ENCODE results near the gene CLN3. TPM values are rescaled to one million over a fixed set of nuclear protein-coding genes. Genes with fewer than 3 reads are reported as not detected.

CLN3 gene
- total and polyA plus RNA-seq, 9 of the 15 experiments (the other 6 are each of a cell fraction or from before 2014, with no cell fraction given) = 2.5 to 27.1 (median 11.6) TPM

DNA sequence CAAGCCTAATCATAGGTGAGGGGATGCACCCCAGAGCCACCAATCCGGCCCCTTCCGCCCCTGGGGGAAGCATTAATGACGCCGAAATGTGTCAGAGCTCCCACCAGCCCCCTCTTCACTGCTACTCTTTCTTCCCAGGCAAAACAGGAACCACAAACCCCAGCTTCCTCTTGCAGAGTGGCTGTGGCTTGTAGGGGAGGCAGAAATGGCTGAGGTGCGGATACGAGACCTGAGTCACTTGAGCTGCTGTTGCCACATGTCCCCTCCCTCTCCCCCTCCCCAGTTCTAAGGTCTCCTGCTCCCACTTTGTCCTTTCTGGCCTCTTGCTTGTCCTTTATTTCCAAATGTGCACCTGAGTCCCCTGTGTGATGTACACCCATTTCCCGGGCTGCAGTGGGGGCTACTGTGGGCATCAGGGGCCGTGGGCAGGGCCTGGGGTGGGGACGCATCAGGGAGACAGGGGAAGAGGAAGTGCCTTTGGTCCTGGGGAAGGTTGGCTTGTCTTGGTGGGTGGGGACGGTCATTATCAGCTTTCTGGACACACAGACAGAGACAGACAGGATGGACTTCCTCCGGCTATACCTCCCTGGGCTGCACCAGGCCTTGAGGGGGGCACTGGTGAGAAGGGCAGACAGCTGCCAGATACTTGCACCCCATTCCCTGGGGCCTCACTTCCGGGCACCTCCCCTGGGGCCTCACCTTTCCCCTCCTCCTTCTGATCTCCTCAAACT, 2.4 kb upstream of the CLN3 start, which contains the start of gene APOBR (continued):
- 0 out of 2 replicates have a peak, but pooled peaks have one; percentile 38 for TF ChIP-seq MYNN (IDR thresholded peaks at IDR 0.05)
- TF ChIP-seq MYNN (CRISPR knock-in tag; IDR thresholded peaks at IDR 0.05) = no peak
- TF ChIP-seq, protein P1, sequence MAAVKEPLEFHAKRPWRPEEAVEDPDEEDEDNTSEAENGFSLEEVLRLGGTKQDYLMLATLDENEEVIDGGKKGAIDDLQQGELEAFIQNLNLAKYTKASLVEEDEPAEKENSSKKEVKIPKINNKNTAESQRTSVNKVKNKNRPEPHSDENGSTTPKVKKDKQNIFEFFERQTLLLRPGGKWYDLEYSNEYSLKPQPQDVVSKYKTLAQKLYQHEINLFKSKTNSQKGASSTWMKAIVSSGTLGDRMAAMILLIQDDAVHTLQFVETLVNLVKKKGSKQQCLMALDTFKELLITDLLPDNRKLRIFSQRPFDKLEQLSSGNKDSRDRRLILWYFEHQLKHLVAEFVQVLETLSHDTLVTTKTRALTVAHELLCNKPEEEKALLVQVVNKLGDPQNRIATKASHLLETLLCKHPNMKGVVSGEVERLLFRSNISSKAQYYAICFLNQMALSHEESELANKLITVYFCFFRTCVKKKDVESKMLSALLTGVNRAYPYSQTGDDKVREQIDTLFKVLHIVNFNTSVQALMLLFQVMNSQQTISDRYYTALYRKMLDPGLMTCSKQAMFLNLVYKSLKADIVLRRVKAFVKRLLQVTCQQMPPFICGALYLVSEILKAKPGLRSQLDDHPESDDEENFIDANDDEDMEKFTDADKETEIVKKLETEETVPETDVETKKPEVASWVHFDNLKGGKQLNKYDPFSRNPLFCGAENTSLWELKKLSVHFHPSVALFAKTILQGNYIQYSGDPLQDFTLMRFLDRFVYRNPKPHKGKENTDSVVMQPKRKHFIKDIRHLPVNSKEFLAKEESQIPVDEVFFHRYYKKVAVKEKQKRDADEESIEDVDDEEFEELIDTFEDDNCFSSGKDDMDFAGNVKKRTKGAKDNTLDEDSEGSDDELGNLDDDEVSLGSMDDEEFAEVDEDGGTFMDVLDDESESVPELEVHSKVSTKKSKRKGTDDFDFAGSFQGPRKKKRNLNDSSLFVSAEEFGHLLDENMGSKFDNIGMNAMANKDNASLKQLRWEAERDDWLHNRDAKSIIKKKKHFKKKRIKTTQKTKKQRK (IDR thresholded peaks at IDR 0.05; ENCODE audit: borderline replicate concordance, low read depth, low read length) = no peak
- 0 out of 2 replicates have a peak, but pooled peaks have one; percentile 35 for TF ChIP-seq FOSL1 (tag; conservative IDR thresholded peaks at IDR 0.05)
- TF ChIP-seq GATAD2A (IDR thresholded peaks at IDR 0.05) = no peak
- TF ChIP-seq SNRNP70 (optimal IDR thresholded peaks at IDR 0.05; ENCODE audit: low read depth, low read length) = no peak
- no peak for TF ChIP-seq MECOM (CRISPR knock-in tag; IDR thresholded peaks at IDR 0.05)
- TF ChIP-seq HEY1 (CRISPR knock-in tag; IDR thresholded peaks at IDR 0.05; ENCODE audit: borderline replicate concordance) = no peak
- no peak for TF ChIP-seq RBM34 (IDR thresholded peaks at IDR 0.05; ENCODE audit: borderline replicate concordance, insufficient read depth, low read length)
- TF ChIP-seq ZNF121 (CRISPR knock-in tag; conservative IDR thresholded peaks at IDR 0.05) = no peak
- peak in 1 of 2 experiments; percentile 11; a peak in 1 of 4 replicates for TF ChIP-seq HDAC1 (IDR thresholded peaks at IDR 0.05)
- no peak for TF ChIP-seq ZNF253 (CRISPR knock-in tag; conservative IDR thresholded peaks at IDR 0.05)
- TF ChIP-seq, protein P2, sequence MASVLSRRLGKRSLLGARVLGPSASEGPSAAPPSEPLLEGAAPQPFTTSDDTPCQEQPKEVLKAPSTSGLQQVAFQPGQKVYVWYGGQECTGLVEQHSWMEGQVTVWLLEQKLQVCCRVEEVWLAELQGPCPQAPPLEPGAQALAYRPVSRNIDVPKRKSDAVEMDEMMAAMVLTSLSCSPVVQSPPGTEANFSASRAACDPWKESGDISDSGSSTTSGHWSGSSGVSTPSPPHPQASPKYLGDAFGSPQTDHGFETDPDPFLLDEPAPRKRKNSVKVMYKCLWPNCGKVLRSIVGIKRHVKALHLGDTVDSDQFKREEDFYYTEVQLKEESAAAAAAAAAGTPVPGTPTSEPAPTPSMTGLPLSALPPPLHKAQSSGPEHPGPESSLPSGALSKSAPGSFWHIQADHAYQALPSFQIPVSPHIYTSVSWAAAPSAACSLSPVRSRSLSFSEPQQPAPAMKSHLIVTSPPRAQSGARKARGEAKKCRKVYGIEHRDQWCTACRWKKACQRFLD (CRISPR knock-in tag; IDR thresholded peaks at IDR 0.05) = peak; percentile 33; the same call in 1 of the 2 replicates
- TF ChIP-seq GTF2E2 (tag; IDR thresholded peaks at IDR 0.05) = peak; percentile 67; the same call in 1 of the 2 replicates
- 0 out of 2 replicates have a peak, but pooled peaks have one; percentile 14 for TF ChIP-seq FOXK1 (CRISPR knock-in tag; IDR thresholded peaks at IDR 0.05; ENCODE audit: borderline replicate concordance)
- no peak for TF ChIP-seq SRSF7 (optimal IDR thresholded peaks at IDR 0.05; ENCODE audit: low read depth, low read length)
- TF ChIP-seq, protein P3, sequence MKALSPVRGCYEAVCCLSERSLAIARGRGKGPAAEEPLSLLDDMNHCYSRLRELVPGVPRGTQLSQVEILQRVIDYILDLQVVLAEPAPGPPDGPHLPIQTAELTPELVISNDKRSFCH (CRISPR knock-in tag; IDR thresholded peaks at IDR 0.05) = no peak
- TF ChIP-seq, protein P3 (tag; IDR thresholded peaks at IDR 0.05) = peak; percentile 60
- TF ChIP-seq C11orf30 (IDR thresholded peaks at IDR 0.05; ENCODE audit: low read depth) = no peak
